K562 (cell line): ENCODE measurements around the gene RBMS3. TPM values are rescaled to one million over a fixed set of nuclear protein-coding genes. Genes with fewer than 3 reads are reported as not detected.

Experiments
- ATAC-seq: fragments of 200-7000 bp; cut with Tn5 transposase; 3 replicates; pipeline ENCODE4 v1.9.1; 2020; ENCODE audit warnings: moderate library complexity
- BruUV-seq: library from RNA; stranded (reverse); fragments of 400-500 nt; replicated peaks from 2 replicates; lab custom pipeline; 2021; lab: Mats Ljungman, UMichigan
- CTCF ChIA-PET: fragments of 300-600 bp; formaldehyde crosslinking; extraction: SDS; loops from one replicate; lab custom pipeline; 2021; ENCODE audit warnings: low intra/inter-chr PET ratio; lab: Yijun Ruan, JAX
- POLR2A ChIA-PET: fragments of 300-600, 350-650 bp; sonication (Branson Sonifier 250); formaldehyde crosslinking; extraction: SDS; loops from one replicate; lab custom pipeline; 2021; ENCODE audit warnings: antibody characterized with exemption, inconsistent platforms; lab: Yijun Ruan, JAX
- DNase-seq, 4 experiments: peaks; one replicate each; pipeline versions ENCODE4 v3.0.0 to v3.0.0-alpha.2; 2011 to 2018; ENCODE audit warnings: low spot score in 3 of 4, mixed read lengths in 3 of 4; ENCODE audit errors: extremely low read depth in 1 of 4
- FAIRE-seq: peaks from 2 replicates; lab custom pipeline; 2011; peaks lifted over from hg19 to GRCh38; lab: Jason Lieb, UNC
- H2AFZ ChIP-seq: 2 replicates; pipeline ENCODE4 v1.6.0; 2011; ENCODE audit warnings: low read depth, low read length, control low read depth, inconsistent platforms
- H3K27ac ChIP-seq: fragments of 200-600 bp; 3 replicates; pipeline ENCODE4 v1.8.0; 2011; ENCODE audit warnings: low read depth, mild to moderate bottlenecking, control low read depth, inconsistent platforms, low read length, moderate library complexity, mixed read lengths; ENCODE audit errors: extremely low read depth
- H3K27me3 ChIP-seq, 2 experiments: fragments of 300-600 bp in 1 of 2; 2 replicates in 1 of 2; 3 replicates in 1 of 2; pipeline versions ENCODE4 v1.6.0 to v1.8.0; 2011; ENCODE audit warnings: inconsistent platforms in 2 of 2, low read length in 2 of 2, mild to moderate bottlenecking in 1 of 2, mixed read lengths in 1 of 2, moderate library complexity in 1 of 2; ENCODE audit not compliant: control insufficient read depth in 2 of 2, insufficient read depth in 2 of 2
- H3K36me3 ChIP-seq: fragments of 300-600 bp; 3 replicates; pipeline ENCODE4 v1.8.0; 2011; ENCODE audit warnings: mild to moderate bottlenecking, low read length, inconsistent platforms; ENCODE audit not compliant: control insufficient read depth, insufficient read depth
- H3K4me1 ChIP-seq, 2 experiments: fragments of 200-600 bp in 1 of 2; replicated peaks in 1 of 2; 2 replicates in 1 of 2; 3 replicates in 1 of 2; pipeline versions ENCODE4 v1.5.1 to v1.8.0; 2011; ENCODE audit warnings: inconsistent platforms in 2 of 2, low read length in 2 of 2, mild to moderate bottlenecking in 1 of 2, mixed read lengths in 1 of 2, moderate library complexity in 1 of 2; ENCODE audit not compliant: control insufficient read depth in 2 of 2, insufficient read depth in 2 of 2
- H3K4me2 ChIP-seq: 2 replicates; pipeline ENCODE4 v1.6.1; 2011; ENCODE audit warnings: low read length, control low read depth, inconsistent platforms, mixed read lengths; ENCODE audit not compliant: insufficient read depth
- H3K4me3 ChIP-seq: fragments of 200-600 bp; sonication (generic), shearing (Covaris generic); 2 replicates; pipeline ENCODE4 v1.5.1; 2016; ENCODE audit warnings: control low read depth, inconsistent platforms
- H3K79me2 ChIP-seq: fragments of 200-600 bp; 3 replicates; pipeline ENCODE4 v1.8.0; 2011; ENCODE audit warnings: low read length, inconsistent platforms; ENCODE audit not compliant: control insufficient read depth, insufficient read depth
- H3K9ac ChIP-seq, 2 experiments: 2 replicates each; pipeline versions ENCODE4 v1.6.0 to v1.6.1; 2011; ENCODE audit warnings: low read depth in 2 of 2, low read length in 2 of 2, control low read depth in 1 of 2, inconsistent platforms in 1 of 2, mild to moderate bottlenecking in 1 of 2, mixed read lengths in 1 of 2; ENCODE audit not compliant: insufficient read depth in 1 of 2
- H3K9me1 ChIP-seq: one replicate; pipeline ENCODE4 v1.6.0; 2011; ENCODE audit warnings: inconsistent platforms, mild to moderate bottlenecking, low read length, moderate library complexity; ENCODE audit not compliant: control insufficient read depth, insufficient read depth
- H3K9me3 ChIP-seq: replicated peaks from 2 replicates; pipeline ENCODE4 v1.5.1; 2011; ENCODE audit warnings: low read depth, low read length, inconsistent platforms; ENCODE audit not compliant: control insufficient read depth, insufficient read depth
- H4K20me1 ChIP-seq: replicated peaks from 2 replicates; pipeline ENCODE4 v1.6.1; 2011; ENCODE audit warnings: low read length, inconsistent platforms, mixed read lengths; ENCODE audit not compliant: control insufficient read depth, insufficient read depth
- BDP1 ChIP-seq: IDR thresholded peaks from 3 replicates; pipeline ENCODE4 v1.6.1; 2011; ENCODE audit not compliant: insufficient read length, insufficient read depth
- CBX5 ChIP-seq: IDR thresholded peaks from 2 replicates; pipeline ENCODE4 v1.6.1; 2014; ENCODE audit warnings: low read depth, borderline replicate concordance
- DDX20 ChIP-seq: fragments of 450-650 bp; IDR thresholded peaks from 2 replicates; pipeline ENCODE4 v1.6.1; 2016; ENCODE audit warnings: missing genetic modification characterization, low read depth, mild to moderate bottlenecking, missing compliant biosample characterization, moderate library complexity
- HMG20A ChIP-seq: fragments of 450-650 bp; formaldehyde crosslinking; conservative IDR thresholded peaks from 2 replicates; pipeline ENCODE4 v1.4.0; 2020; ENCODE audit warnings: mild to moderate bottlenecking, mixed read lengths
- KLF1 ChIP-seq: fragments of 450-650 bp; IDR thresholded peaks from 2 replicates; pipeline ENCODE4 v1.6.1; 2016; ENCODE audit warnings: missing genetic modification characterization, missing compliant biosample characterization
- PCBP1 ChIP-seq: fragments of 200-400 bp; formaldehyde crosslinking; IDR thresholded peaks from 2 replicates; pipeline ENCODE4 v1.6.1; 2018; ENCODE audit warnings: mild to moderate bottlenecking, low read depth, low read length; ENCODE audit not compliant: poor library complexity, severe bottlenecking
- PHB2 ChIP-seq: fragments of 450-650 bp; IDR thresholded peaks from 2 replicates; pipeline ENCODE4 v1.6.1; 2017; ENCODE audit warnings: low read depth
- RAD51 ChIP-seq: fragments of 450-650 bp; IDR thresholded peaks from 2 replicates; pipeline ENCODE4 v1.7.1; 2016; ENCODE audit warnings: low read depth, mild to moderate bottlenecking, borderline replicate concordance
- ZFP30 ChIP-seq: fragments of 250-450 bp; sonication (Bioruptor Pico); IDR thresholded peaks from 2 replicates; pipeline ENCODE4 v1.8.0; 2022; ENCODE audit warnings: moderate library complexity, mild to moderate bottlenecking, inconsistent platforms, borderline replicate concordance
- ZNF444 ChIP-seq: fragments of 250-450 bp; sonication (Bioruptor Pico); IDR thresholded peaks from 2 replicates; pipeline ENCODE4 v1.4.0; 2020; ENCODE audit warnings: mild to moderate bottlenecking, moderate library complexity
- WGBS: fragments of 100-300 bp; shearing (Covaris generic); methylation state at CpG from one replicate; pipeline ENCODE4 v1.1.6; 2016; ENCODE audit warnings: low coverage, mixed read lengths; ENCODE audit not compliant: insufficient coverage; ENCODE audit errors: missing lambda C conversion rate; 5-methylcytosine and 5-hydroxymethylcytosine counted together
- in situ Hi-C: fragments of 300-500 bp; cut with MboI; formaldehyde crosslinking; loops from 4 replicates; pipeline ENCODE4 v1.15.0; 2018; ENCODE audit warnings: inconsistent platforms, mixed read lengths
- intact Hi-C: fragments of 100-400 bp; cut with micrococcal nuclease; formaldehyde crosslinking; loops from 2 replicates; pipeline ENCODE4 v1.14.2; 2022
- polyA plus RNA-seq, 8 experiments: library from polyadenylated mRNA; depleted of rRNA in 4 of 8; stranded (reverse) in 5 of 8; unstranded in 3 of 8; fragments of >200 nt; fragmentation: Nextera tagmentation in 2 of 8; fragmentation: Illumina TruSeq in 1 of 8; extraction: Ambion mirVana in 2 of 8; extraction: Trizol in 1 of 8; gene quantifications; 2 replicates each; pipeline versions ENCODE4 v1.2.1 to v1.2.3, GENCODE V29; 2011 to 2014; ENCODE audit warnings: inconsistent platforms in 1 of 8, missing spikeins in 1 of 8
- total RNA-seq, 7 experiments: library from RNA; depleted of rRNA in 6 of 7; stranded (reverse); fragments of >200 nt in 6 of 7; fragmentation: Illumina TruSeq in 2 of 7; extraction: Trizol in 2 of 7; gene quantifications; 2 replicates each; pipeline versions ENCODE4 v1.2.1 to v1.2.3, GENCODE V29; 2011 to 2021; ENCODE audit warnings: low replicate concordance in 1 of 7
- TF ChIP-seq, protein P1 (sequence below): fragments of 250-450 bp; sonication (Bioruptor Pico); IDR thresholded peaks from 2 replicates; pipeline ENCODE4 v1.8.0; 2022; ENCODE audit warnings: moderate library complexity, mild to moderate bottlenecking, inconsistent platforms
- TF ChIP-seq, protein P2 (sequence below): fragments of 250-450 bp; sonication (Bioruptor Pico); IDR thresholded peaks from 2 replicates; pipeline ENCODE4 v1.9.0; 2021; ENCODE audit warnings: mild to moderate bottlenecking

The RBMS3 gene
- total and polyA plus RNA-seq, 9 of the 15 experiments (the other 6 are each of a cell fraction or from before 2014, with no cell fraction given), result 0.20 TPM; not detected in 8

DNA sequence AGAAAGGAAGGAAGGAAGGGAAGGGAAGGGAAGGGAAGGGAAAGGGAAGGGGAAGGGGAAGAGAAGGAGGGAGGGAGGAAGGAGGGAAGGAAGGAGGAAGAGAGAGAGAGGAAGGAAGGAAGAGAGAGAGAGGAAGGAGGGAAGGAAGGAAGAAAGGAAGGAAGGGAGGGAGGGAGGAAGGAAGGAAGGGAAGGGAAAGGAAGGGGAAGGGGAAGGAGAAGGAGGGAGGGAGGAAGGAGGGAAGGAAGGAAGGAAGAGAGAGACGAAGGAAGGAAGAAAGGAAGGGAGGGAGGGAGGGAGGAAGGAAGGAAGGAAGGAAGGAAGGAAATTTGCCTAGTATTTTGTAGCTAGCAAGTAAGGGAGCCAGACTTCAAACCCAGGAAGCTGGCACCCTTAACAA, 583.9 kb downstream of the RBMS3 start:
- ChIA-PET CTCF (no interaction called here), POLR2A (no interaction called here)
- BruUV-seq, result no TSS peak
- FAIRE-seq (no peak), DNase-seq (no peak), ATAC-seq (no peak)
- Histone ChIP-seq H3K4me2 (no peak overlapping the region), H2AFZ (no peak overlapping the region), H3K27me3 (no peaks in the 10 kb centered on the region), H3K9me3 (peaks cover 3% of the 10 kb centered on the region; the same call in 1 of the 2 replicates), H3K4me1 (no peaks in the 10 kb centered on the region), H3K9ac (no peak overlapping the region), H3K4me3 (no peak overlapping the region), H3K9me1 (no peaks in the 10 kb centered on the region), H3K36me3 (no peaks in the 10 kb centered on the region), H3K79me2 (no peaks in the 10 kb centered on the region), H4K20me1 (no peaks in the 10 kb centered on the region), H3K27ac (no peak overlapping the region)
- TF ChIP-seq PHB2 (no peak), PCBP1 (peak; percentile 55)
- in situ Hi-C loops, result no loop called here
- intact Hi-C loops, result no loop called here
- no CpG with 5 or more reads among the region's 1 CpG for WGBS

DNA sequence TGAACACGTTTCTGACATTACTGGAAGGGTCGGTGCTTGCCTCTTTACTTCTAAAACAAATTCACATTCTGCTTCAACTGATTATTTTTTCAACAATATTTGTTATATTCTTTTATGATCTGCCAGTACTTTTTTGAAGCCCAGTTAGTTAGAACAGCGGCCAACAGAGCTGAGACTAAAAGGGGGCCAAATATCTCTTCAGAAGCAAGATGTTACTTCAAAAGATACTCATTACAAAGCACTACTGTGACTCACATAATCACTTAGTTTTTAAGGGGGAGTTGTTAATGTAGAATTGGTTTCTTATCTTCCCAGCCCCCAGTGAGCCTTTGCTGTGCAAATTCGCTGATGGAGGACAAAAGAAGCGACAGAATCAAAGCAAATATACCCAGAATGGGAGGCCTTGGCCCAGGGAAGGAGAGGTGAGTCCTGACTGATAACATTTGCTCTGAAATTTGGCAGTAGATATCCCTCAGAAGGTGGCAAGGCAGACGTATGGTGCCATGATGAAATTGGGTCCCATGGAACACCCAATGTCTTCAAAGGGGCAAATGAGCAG, 587.8 kb downstream of the RBMS3 start:
- ChIA-PET CTCF (no interaction called here), POLR2A (no interaction called here)
- no peaks in the 10 kb centered on the region for H3K9me1 ChIP-seq
- no TSS peak for BruUV-seq
- peaks cover 3% of the 10 kb centered on the region; the same call in 1 of the 2 replicates for H3K9me3 ChIP-seq
- no peak overlapping the region for H3K27ac ChIP-seq
- WGBS, result under 1% methylated on average over 6 of the region's 6 CpGs
- H3K36me3 ChIP-seq, result no peaks in the 10 kb centered on the region
- FAIRE-seq (no peak), DNase-seq (no peak), ATAC-seq (no peak)
- no peak overlapping the region for H3K4me3 ChIP-seq
- no peaks in the 10 kb centered on the region for H3K4me1 ChIP-seq
- H3K4me2 ChIP-seq, result no peak overlapping the region
- TF ChIP-seq, protein P1, sequence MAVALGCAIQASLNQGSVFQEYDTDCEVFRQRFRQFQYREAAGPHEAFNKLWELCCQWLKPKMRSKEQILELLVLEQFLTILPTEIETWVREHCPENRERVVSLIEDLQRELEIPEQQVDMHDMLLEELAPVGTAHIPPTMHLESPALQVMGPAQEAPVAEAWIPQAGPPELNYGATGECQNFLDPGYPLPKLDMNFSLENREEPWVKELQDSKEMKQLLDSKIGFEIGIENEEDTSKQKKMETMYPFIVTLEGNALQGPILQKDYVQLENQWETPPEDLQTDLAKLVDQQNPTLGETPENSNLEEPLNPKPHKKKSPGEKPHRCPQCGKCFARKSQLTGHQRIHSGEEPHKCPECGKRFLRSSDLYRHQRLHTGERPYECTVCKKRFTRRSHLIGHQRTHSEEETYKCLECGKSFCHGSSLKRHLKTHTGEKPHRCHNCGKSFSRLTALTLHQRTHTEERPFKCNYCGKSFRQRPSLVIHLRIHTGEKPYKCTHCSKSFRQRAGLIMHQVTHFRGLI (CRISPR knock-in tag), result no peak
- TF ChIP-seq CBX5 (no peak), RAD51 (no peak), KLF1 (tag) (no peak), HMG20A (CRISPR knock-in tag) (no peak), ZFP30 (CRISPR knock-in tag) (no peak), BDP1 (no peak), DDX20 (tag) (no peak), ZNF444 (CRISPR knock-in tag) (no peak)
- TF ChIP-seq, protein P2, sequence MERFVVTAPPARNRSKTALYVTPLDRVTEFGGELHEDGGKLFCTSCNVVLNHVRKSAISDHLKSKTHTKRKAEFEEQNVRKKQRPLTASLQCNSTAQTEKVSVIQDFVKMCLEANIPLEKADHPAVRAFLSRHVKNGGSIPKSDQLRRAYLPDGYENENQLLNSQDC (CRISPR knock-in tag), result no peak
- intact Hi-C loops, result no loop called here
- H4K20me1 ChIP-seq, result no peaks in the 10 kb centered on the region
- in situ Hi-C loops, result no loop called here
- H3K27me3 ChIP-seq, result no peaks in the 10 kb centered on the region
- H3K9ac ChIP-seq, result no peak overlapping the region
- H2AFZ ChIP-seq, result no peak overlapping the region
- no peaks in the 10 kb centered on the region for H3K79me2 ChIP-seq
